Activated CD8-positive, alpha-beta T cell treated with anti-CD3 and anti-CD28 coated beads, Interleukin-2, amount 10 ng/mL, durations not matched to agents 7 days and 5 days (primary cell): ENCODE data around the gene SYNGR1. TPM values are rescaled to one million over a fixed set of nuclear protein-coding genes. Genes with fewer than 3 reads are reported as not detected.
"Not testable (repeated sequence)": the region's sequence is repeated elsewhere in the genome, so short reads cannot be mapped to it uniquely, and the experiment has no call there.

ENCODE experiments used
- ATAC-seq: fragments of 150-1000 bp; cut with Tn5 transposase; one replicate; pipeline ENCODE4 v1.10.0; 2021; ENCODE audit warnings: moderate library complexity
- CTCF ChIA-PET: fragments of 350-600 bp; sonication (Branson Sonifier 250); formaldehyde crosslinking; loops from one replicate; lab custom pipeline; 2021; ENCODE audit warnings: antibody characterized with exemption; lab: Charles Lee
- POLR2A ChIA-PET: fragments of 350-600 bp; sonication (Branson Sonifier 250); formaldehyde crosslinking; loops from one replicate; lab custom pipeline; 2021; ENCODE audit warnings: antibody characterized with exemption; lab: Charles Lee
- DNase-seq: peaks from one replicate; pipeline ENCODE4 v3.0.0-alpha.2; 2020
- H3K27ac Mint-ChIP-seq: one replicate; pipeline ENCODE4 v1.8.0; 2021; ENCODE audit warnings: mild to moderate bottlenecking, mixed read lengths
- H3K27me3 Mint-ChIP-seq: one replicate; pipeline ENCODE4 v1.8.0; 2021; ENCODE audit warnings: low read depth, mixed read lengths
- H3K36me3 Mint-ChIP-seq: one replicate; pipeline ENCODE4 v1.8.0; 2021; ENCODE audit warnings: low read depth, mixed read lengths
- H3K4me1 Mint-ChIP-seq: one replicate; pipeline ENCODE4 v1.8.0; 2021; ENCODE audit warnings: low read depth, mixed read lengths
- H3K4me3 Mint-ChIP-seq: one replicate; pipeline ENCODE4 v1.8.0; 2021; ENCODE audit warnings: mild to moderate bottlenecking, mixed read lengths
- H3K9me3 Mint-ChIP-seq: one replicate; pipeline ENCODE4 v1.8.0; 2022; ENCODE audit warnings: mixed read lengths; ENCODE audit not compliant: insufficient read depth
- total RNA-seq, 2 experiments: library from RNA; stranded (reverse); gene quantifications; one replicate each; pipeline ENCODE4 v1.2.3, GENCODE V29; 2021

SYNGR1 gene
- total RNA-seq, 2 experiments from 2014 or later = 0.24 to 0.37 TPM

- not testable (repeated sequence) for ATAC-seq, H3K36me3 Mint-ChIP-seq, H3K27ac Mint-ChIP-seq, DNase-seq, H3K9me3 Mint-ChIP-seq, H3K4me3 Mint-ChIP-seq, H3K4me1 Mint-ChIP-seq
- POLR2A ChIA-PET = interaction anchor here (0.7 kb wide), 1 partner anchor 20 kb away, joined by 3 read pairs; no protein-coding TSS in a partner anchor
- H3K27me3 Mint-ChIP-seq = peaks cover 28% of the 10 kb centered on the region
- CTCF ChIA-PET = interaction anchor here (1.1 to 1.7 kb wide), 2 partner anchors 9 to 189 kb away, joined by 3 to 8 read pairs; no protein-coding TSS in a partner anchor
Observed at GRCh38 chr22:39339775-39340174, 10.0 kb upstream of the SYNGR1 start.

GRCh38 chr22:39341179-39341578 lies 8.6 kb upstream of the SYNGR1 start:
- H3K36me3 Mint-ChIP-seq = no peaks in the 10 kb centered on the region
- POLR2A ChIA-PET = interaction anchor here (1.6 kb wide), 1 partner anchor 21 kb away, joined by 4 read pairs; no protein-coding TSS in a partner anchor
- H3K27me3 Mint-ChIP-seq = peaks cover 29% of the 10 kb centered on the region

GRCh38 chr22:39343259-39344045 lies 6.3 kb upstream of the SYNGR1 start:
- Mint-ChIP-seq H3K4me1 (peaks cover 4% of the 10 kb centered on the region), H3K4me3 (no peak overlapping the region), H3K36me3 (no peaks in the 10 kb centered on the region), H3K27ac (no peak overlapping the region), H3K27me3 (peaks cover 30% of the 10 kb centered on the region), H3K9me3 (no peaks in the 10 kb centered on the region)
- peak; percentile 73 for DNase-seq
- CTCF ChIA-PET = interaction anchor here (0.7 to 3.1 kb wide), 21 partner anchors 9 to 189 kb away, joined by 3 to 40 read pairs (median 5); partner anchors contain the start of genes ATF4, RPL3, RPS19BP1 and TAB1
- peak; percentile 89 for ATAC-seq
- POLR2A ChIA-PET = interaction anchor here (1.0 kb wide), 1 partner anchor 24 kb away, joined by 5 read pairs; the partner anchor contains the start of gene RPL3

More at GRCh38 chr22:39341179-39341578, 8.6 kb upstream of the SYNGR1 start:
- Mint-ChIP-seq H3K4me1 (peaks cover 4% of the 10 kb centered on the region), H3K27ac (no peak overlapping the region), H3K9me3 (no peaks in the 10 kb centered on the region), H3K4me3 (no peak overlapping the region)
- CTCF ChIA-PET = no interaction called here
- ATAC-seq = no peak
- no peak for DNase-seq

- DNase-seq (no peak), ATAC-seq (no peak)
- CTCF ChIA-PET = interaction anchor here (0.7 to 3.1 kb wide), 21 partner anchors 9 to 189 kb away, joined by 3 to 40 read pairs (median 5); partner anchors contain the start of genes ATF4, RPL3, RPS19BP1 and TAB1
- no peak overlapping the region for H3K27ac Mint-ChIP-seq
- H3K4me1 Mint-ChIP-seq = peaks cover 5% of the 10 kb centered on the region
- POLR2A ChIA-PET = interaction anchor here (1.0 kb wide), 1 partner anchor 24 kb away, joined by 5 read pairs; the partner anchor contains the start of gene RPL3
- no peaks in the 10 kb centered on the region for H3K9me3 Mint-ChIP-seq
- no peak overlapping the region for H3K4me3 Mint-ChIP-seq
- H3K36me3 Mint-ChIP-seq = no peaks in the 10 kb centered on the region
- peaks cover 34% of the 10 kb centered on the region for H3K27me3 Mint-ChIP-seq
Observed at GRCh38 chr22:39344046-39344390, 5.8 kb upstream of the SYNGR1 start.

GRCh38 chr22:39345231-39345630 lies 4.6 kb upstream of the SYNGR1 start:
- Mint-ChIP-seq H3K27ac (no peak overlapping the region), H3K27me3 (peaks cover 38% of the 10 kb centered on the region), H3K9me3 (no peaks in the 10 kb centered on the region), H3K36me3 (no peaks in the 10 kb centered on the region), H3K4me1 (peaks cover 10% of the 10 kb centered on the region), H3K4me3 (no peak overlapping the region)
- ChIA-PET CTCF (interaction anchor here (0.7 kb wide), 1 partner anchor 1096 kb away, joined by 5 read pairs; no protein-coding TSS in a partner anchor), POLR2A (interaction anchor here (0.8 kb wide), 1 partner anchor 526 kb away, joined by 3 read pairs; no protein-coding TSS in a partner anchor)
- ATAC-seq = no peak
- no peak for DNase-seq

GRCh38 chr22:39348909-39349505 lies 784 bp upstream of the SYNGR1 start:
- POLR2A ChIA-PET = interaction anchor here (1.6 kb wide), 1 partner anchor 30 kb away, joined by 5 read pairs; no protein-coding TSS in a partner anchor
- Mint-ChIP-seq H3K4me3 (peak overlapping the region; percentile 66), H3K4me1 (peaks cover 12% of the 10 kb centered on the region), H3K9me3 (no peaks in the 10 kb centered on the region), H3K27me3 (peaks cover 33% of the 10 kb centered on the region), H3K36me3 (no peaks in the 10 kb centered on the region), H3K27ac (peak overlapping the region; percentile 39)
- no peak for ATAC-seq
- no peak for DNase-seq
- CTCF ChIA-PET = interaction anchor here (1.0 to 1.3 kb wide), 5 partner anchors 17 to 180 kb away, joined by 3 to 5 read pairs (median 3); no protein-coding TSS in a partner anchor

- peak; percentile 27 for DNase-seq
- CTCF ChIA-PET = interaction anchor here (1.0 to 1.3 kb wide), 5 partner anchors 17 to 180 kb away, joined by 3 to 5 read pairs (median 3); no protein-coding TSS in a partner anchor
- POLR2A ChIA-PET = interaction anchor here (1.6 kb wide), 1 partner anchor 31 kb away, joined by 5 read pairs; no protein-coding TSS in a partner anchor
- Mint-ChIP-seq H3K27me3 (peaks cover 28% of the 10 kb centered on the region), H3K36me3 (no peaks in the 10 kb centered on the region), H3K4me1 (peaks cover 12% of the 10 kb centered on the region), H3K9me3 (no peaks in the 10 kb centered on the region), H3K27ac (peak overlapping the region; percentile 39), H3K4me3 (peak overlapping the region; percentile 66)
- ATAC-seq = peak; percentile 68
Observed at GRCh38 chr22:39349506-39349966, 255 bp upstream of the SYNGR1 start.

- ATAC-seq (no peak), DNase-seq (no peak)
- Mint-ChIP-seq H3K27ac (no peak overlapping the region), H3K4me1 (peaks cover 12% of the 10 kb centered on the region), H3K9me3 (no peaks in the 10 kb centered on the region), H3K27me3 (peaks cover 25% of the 10 kb centered on the region), H3K36me3 (no peaks in the 10 kb centered on the region), H3K4me3 (peak overlapping the region; percentile 51)
- CTCF ChIA-PET = interaction anchor here (1.2 to 2.9 kb wide), 2 partner anchors 8 to 32 kb away, joined by 4 to 14 read pairs; no protein-coding TSS in a partner anchor
- POLR2A ChIA-PET = no interaction called here
Observed at GRCh38 chr22:39350757-39351688, 1.2 kb downstream of the SYNGR1 start.

GRCh38 chr22:39351689-39352214 lies 2.0 kb downstream of the SYNGR1 start:
- Mint-ChIP-seq H3K27ac (no peak overlapping the region), H3K9me3 (no peaks in the 10 kb centered on the region), H3K4me1 (peaks cover 12% of the 10 kb centered on the region), H3K4me3 (no peak overlapping the region), H3K36me3 (no peaks in the 10 kb centered on the region), H3K27me3 (peaks cover 25% of the 10 kb centered on the region)
- ATAC-seq = no peak
- no peak for DNase-seq
- ChIA-PET POLR2A (no interaction called here), CTCF (interaction anchor here (1.2 to 2.9 kb wide), 2 partner anchors 8 to 33 kb away, joined by 4 to 14 read pairs; no protein-coding TSS in a partner anchor)

- Mint-ChIP-seq H3K9me3 (no peaks in the 10 kb centered on the region), H3K36me3 (no peaks in the 10 kb centered on the region), H3K27me3 (peaks cover 25% of the 10 kb centered on the region), H3K27ac (no peak overlapping the region), H3K4me3 (no peak overlapping the region), H3K4me1 (peaks cover 12% of the 10 kb centered on the region)
- DNase-seq (no peak), ATAC-seq (no peak)
- CTCF ChIA-PET = interaction anchor here (1.2 to 2.9 kb wide), 2 partner anchors 9 to 34 kb away, joined by 4 to 14 read pairs; no protein-coding TSS in a partner anchor
- POLR2A ChIA-PET = no interaction called here
Observed at GRCh38 chr22:39352306-39352891, 2.6 kb downstream of the SYNGR1 start.
